GM12875 (cell line): ENCODE results near the gene HYI.
"Not testable (repeated sequence)": the region's sequence is repeated elsewhere in the genome, so short reads cannot be mapped to it uniquely, and the experiment has no call there.

ENCODE experiments used
- H3K4me3 ChIP-seq: one replicate; pipeline ENCODE4 v1.5.1; 2011; ENCODE audit warnings: low read depth, low read length, control low read depth
- TF ChIP-seq, protein P1 (sequence below): IDR thresholded peaks from 2 replicates; pipeline ENCODE4 v1.5.1; 2011; ENCODE audit warnings: low read depth, mild to moderate bottlenecking, control low read depth, inconsistent platforms, low read length, moderate library complexity, borderline replicate concordance; ENCODE audit not compliant: insufficient read depth

HYI gene

GRCh38 chr1:43418858-43419257, 34.9 kb downstream of the HYI start:
- H3K4me3 ChIP-seq, result no peak overlapping the region
- TF ChIP-seq, protein P1, sequence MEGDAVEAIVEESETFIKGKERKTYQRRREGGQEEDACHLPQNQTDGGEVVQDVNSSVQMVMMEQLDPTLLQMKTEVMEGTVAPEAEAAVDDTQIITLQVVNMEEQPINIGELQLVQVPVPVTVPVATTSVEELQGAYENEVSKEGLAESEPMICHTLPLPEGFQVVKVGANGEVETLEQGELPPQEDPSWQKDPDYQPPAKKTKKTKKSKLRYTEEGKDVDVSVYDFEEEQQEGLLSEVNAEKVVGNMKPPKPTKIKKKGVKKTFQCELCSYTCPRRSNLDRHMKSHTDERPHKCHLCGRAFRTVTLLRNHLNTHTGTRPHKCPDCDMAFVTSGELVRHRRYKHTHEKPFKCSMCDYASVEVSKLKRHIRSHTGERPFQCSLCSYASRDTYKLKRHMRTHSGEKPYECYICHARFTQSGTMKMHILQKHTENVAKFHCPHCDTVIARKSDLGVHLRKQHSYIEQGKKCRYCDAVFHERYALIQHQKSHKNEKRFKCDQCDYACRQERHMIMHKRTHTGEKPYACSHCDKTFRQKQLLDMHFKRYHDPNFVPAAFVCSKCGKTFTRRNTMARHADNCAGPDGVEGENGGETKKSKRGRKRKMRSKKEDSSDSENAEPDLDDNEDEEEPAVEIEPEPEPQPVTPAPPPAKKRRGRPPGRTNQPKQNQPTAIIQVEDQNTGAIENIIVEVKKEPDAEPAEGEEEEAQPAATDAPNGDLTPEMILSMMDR, result no peak

- TF ChIP-seq, protein P1, result no peak
Observed at GRCh38 chr1:43415901-43416300, 37.8 kb downstream of the HYI start.

DNA sequence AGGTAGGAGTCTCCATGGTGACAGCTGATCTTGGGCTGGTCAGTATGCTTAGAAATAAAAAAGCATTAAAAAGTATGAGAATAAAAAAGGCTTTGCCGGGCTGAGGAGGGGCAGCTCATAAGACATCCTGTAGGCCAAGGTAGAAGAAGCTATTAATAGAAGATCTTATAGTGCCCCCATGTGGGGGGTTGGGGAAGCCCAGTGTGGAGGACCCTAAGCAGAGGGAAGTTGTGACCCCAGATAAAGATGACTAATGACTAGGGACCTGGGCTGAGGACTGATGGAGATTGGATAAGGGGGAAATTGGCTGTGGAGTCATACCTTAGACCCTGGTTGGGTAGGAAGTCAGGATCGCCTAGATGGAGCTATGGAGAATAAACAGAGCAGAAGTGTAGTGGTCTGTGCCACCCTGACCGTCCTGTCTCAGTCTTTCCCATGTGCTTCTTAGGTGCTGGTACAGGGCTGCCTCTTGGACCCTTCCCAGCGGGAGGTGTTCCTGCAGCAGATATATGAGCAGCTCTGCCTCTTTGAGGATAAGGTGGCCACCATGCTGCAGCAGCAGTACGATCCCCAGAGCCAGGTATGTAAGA, 39.0 kb downstream of the HYI start:
- no peak overlapping the region for H3K4me3 ChIP-seq
- TF ChIP-seq, protein P1, result peak; percentile 47

More at GRCh38 chr1:43415901-43416300, 37.8 kb downstream of the HYI start:
- no peak overlapping the region for H3K4me3 ChIP-seq

DNA sequence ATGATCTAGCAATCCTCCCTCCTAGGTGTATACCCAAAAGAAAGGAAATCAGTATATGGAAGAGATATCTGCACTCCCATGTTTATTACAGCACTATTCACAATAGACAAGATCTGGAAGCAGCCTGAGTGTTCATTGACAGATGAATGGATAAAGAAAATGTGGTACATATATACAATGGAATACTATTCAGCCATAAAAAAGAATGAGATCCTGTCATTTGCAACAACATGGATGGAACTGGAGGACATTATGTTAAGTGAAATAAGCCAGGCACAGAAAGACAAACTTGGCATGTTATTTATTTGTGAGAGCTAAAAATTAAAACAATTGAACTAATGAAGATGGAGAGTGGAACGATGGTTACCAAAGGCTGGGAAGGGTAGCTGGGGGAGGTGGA, 40.3 kb downstream of the HYI start:
- not testable (repeated sequence) for H3K4me3 ChIP-seq

- H3K4me3 ChIP-seq, result no peak overlapping the region
- TF ChIP-seq, protein P1, result no peak
Observed at GRCh38 chr1:43410571-43410970, 43.2 kb downstream of the HYI start.

- no peak overlapping the region for H3K4me3 ChIP-seq
- TF ChIP-seq, protein P1, result no peak
Observed at GRCh38 chr1:43405876-43406234, 47.9 kb downstream of the HYI start.

GRCh38 chr1:43405219-43405875, 48.4 kb downstream of the HYI start:
- TF ChIP-seq, protein P1, result no peak
- no peak overlapping the region for H3K4me3 ChIP-seq
